NCI-H1105 (cell line): ENCODE results near the gene PISD.

ENCODE experiments used
- DNase-seq: peaks from one replicate; lab custom pipeline; 2025; lab: John Stamatoyannopoulos, UW

PISD gene

GRCh38 chr22:31572939-31573338, 89.1 kb downstream of the PISD start:
- no peak for DNase-seq

- DNase-seq = no peak
Observed at GRCh38 chr22:31569126-31569525, 92.9 kb downstream of the PISD start.
